Lower lobe of right lung (tissue), 2 donors: ENCODE results near the gene BANF1. TPM values are rescaled to one million over a fixed set of nuclear protein-coding genes. Genes with fewer than 3 reads are reported as not detected.

Experiments used
- ATAC-seq, 2 donors: fragments of 200-7000 bp; cut with Tn5 transposase; one replicate each; pipeline ENCODE4 v1.9.1; 2020 to 2022; ENCODE audit warnings: mild to moderate bottlenecking in 2 of 2, moderate library complexity in 2 of 2
- DNase-seq: peaks from one replicate; pipeline ENCODE4 v3.0.0-alpha.2; 2020
- H3K27ac ChIP-seq: fragments of 200-600 bp; one replicate; pipeline ENCODE4 v1.8.0; 2022
- H3K27me3 ChIP-seq: fragments of 200-600 bp; one replicate; pipeline ENCODE4 v1.8.0; 2022; ENCODE audit warnings: low read depth
- H3K36me3 ChIP-seq: fragments of 200-600 bp; one replicate; pipeline ENCODE4 v1.8.0; 2022; ENCODE audit warnings: mild to moderate bottlenecking
- H3K4me1 ChIP-seq: fragments of 200-600 bp; one replicate; pipeline ENCODE4 v1.8.0; 2022
- H3K4me3 ChIP-seq: fragments of 200-600 bp; one replicate; pipeline ENCODE4 v1.8.0; 2022; ENCODE audit warnings: mild to moderate bottlenecking
- H3K9me3 ChIP-seq: fragments of 200-600 bp; one replicate; pipeline ENCODE4 v1.8.0; 2022
- intact Hi-C: fragments of 100-400 bp; cut with DNase I; formaldehyde crosslinking; loops from one replicate; pipeline ENCODE4 v1.11.0; 2022
- total RNA-seq: library from RNA; stranded (reverse); fragmentation: NEBNext Ultra II Directional; extraction: Animal tissue kit (Norgen Biotek cat#: 25700); gene quantifications from one replicate; pipeline ENCODE4 v1.2.1, GENCODE V29; 2021
- TF ChIP-seq, protein P1 (sequence below): fragments of 200-600 bp; IDR thresholded peaks from one replicate; pipeline ENCODE4 v1.8.0; 2022; ENCODE audit warnings: antibody characterized with exemption, mild to moderate bottlenecking
- donor health status: DM: no; HTN: yes; CAD: no; lungs with severe emphysema.

BANF1 gene
- total RNA-seq, 1 donor from 2014 or later = 156 TPM

DNA sequence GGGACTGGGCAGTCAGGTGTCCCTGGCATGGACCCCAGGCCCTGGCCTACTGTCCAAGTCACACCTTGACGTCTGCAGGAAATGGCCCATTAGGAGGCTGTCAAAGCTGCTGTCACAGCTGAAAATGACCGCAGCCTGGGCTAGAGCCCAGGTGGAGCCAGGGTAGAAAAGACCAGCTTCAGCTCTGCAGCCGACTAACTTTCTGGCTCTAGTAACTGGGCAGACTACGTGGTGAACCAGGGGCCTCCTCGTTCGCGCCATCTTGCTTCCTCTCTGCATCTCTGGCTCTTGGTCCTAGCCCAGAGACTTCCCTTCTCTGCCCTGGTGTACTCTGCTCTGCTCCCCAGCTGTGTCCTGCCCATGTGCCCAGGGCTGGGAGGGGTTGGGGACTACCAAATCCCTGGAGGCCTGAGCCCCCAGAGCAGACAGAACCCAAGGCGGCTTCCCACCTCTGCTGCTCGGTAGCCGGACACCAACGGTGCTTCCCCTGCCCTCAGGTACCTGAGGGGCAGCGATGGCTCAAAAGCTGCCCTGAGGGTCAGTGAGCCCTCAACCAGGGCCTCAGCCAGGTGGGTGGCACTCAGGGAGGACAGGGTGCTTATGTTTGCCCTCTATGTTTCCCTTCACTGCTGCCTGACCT lies 21.1 kb upstream of the BANF1 start:
- no peak overlapping the region for H3K4me3 ChIP-seq
- H3K4me1 ChIP-seq = no peaks in the 10 kb centered on the region
- H3K27ac ChIP-seq = no peak overlapping the region
- intact Hi-C loops = loop anchor here (10.0 kb wide), 1 partner anchor 96 kb away; the partner anchor contains the start of gene FIBP
- H3K9me3 ChIP-seq = no peaks in the 10 kb centered on the region
- H3K36me3 ChIP-seq = peaks cover 35% of the 10 kb centered on the region
- DNase-seq = no peak
- H3K27me3 ChIP-seq = no peaks in the 10 kb centered on the region
- no peak for ATAC-seq
- TF ChIP-seq, protein P1, sequence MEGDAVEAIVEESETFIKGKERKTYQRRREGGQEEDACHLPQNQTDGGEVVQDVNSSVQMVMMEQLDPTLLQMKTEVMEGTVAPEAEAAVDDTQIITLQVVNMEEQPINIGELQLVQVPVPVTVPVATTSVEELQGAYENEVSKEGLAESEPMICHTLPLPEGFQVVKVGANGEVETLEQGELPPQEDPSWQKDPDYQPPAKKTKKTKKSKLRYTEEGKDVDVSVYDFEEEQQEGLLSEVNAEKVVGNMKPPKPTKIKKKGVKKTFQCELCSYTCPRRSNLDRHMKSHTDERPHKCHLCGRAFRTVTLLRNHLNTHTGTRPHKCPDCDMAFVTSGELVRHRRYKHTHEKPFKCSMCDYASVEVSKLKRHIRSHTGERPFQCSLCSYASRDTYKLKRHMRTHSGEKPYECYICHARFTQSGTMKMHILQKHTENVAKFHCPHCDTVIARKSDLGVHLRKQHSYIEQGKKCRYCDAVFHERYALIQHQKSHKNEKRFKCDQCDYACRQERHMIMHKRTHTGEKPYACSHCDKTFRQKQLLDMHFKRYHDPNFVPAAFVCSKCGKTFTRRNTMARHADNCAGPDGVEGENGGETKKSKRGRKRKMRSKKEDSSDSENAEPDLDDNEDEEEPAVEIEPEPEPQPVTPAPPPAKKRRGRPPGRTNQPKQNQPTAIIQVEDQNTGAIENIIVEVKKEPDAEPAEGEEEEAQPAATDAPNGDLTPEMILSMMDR = no peak

DNA sequence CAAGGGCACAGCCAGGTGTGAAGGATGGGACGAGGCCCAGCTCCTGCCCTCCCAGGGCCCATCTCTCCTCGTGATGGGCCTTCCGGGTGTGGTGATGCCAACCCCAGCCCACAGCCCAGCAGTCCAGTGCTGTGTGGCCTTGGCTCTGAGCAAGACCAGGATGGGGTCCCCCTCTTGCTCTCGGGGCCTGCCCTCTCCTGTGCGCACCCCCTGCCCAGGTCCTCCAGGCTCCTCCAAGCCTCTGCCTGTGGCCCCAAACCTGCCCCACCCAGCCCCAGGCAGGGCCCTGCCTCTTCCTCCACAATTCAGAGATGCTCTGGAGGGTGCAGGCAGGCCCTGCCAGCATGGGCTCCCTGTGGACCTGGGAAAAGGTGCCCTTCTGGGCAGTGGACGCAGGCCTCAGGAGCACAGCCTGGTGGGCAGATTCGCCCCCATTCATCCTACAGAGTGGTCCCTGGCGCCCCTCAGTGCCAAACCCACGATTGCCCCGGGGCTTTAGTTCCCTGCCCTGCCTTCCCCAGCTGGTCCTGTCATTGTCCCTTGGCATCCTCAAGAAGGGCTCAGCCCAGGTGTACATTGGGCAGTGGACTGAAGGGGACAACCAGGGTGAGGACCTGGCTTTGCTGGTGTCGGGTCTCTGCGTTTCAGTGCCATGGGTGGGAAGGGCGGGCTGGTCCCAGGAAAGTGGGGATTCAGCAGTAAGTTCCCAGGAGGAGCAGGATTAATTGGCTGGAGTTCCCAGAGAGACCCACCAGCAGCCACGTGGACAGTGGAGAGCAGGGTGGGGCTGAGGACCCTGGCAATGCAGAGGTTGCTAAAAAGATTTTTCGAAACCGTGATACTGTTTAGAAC lies 20.1 kb upstream of the BANF1 start:
- DNase-seq (no peak), ATAC-seq (peak in 1 of 2 donors; percentile 16)
- TF ChIP-seq, protein P1 = no peak
- Histone ChIP-seq H3K27me3 (no peaks in the 10 kb centered on the region), H3K4me1 (no peaks in the 10 kb centered on the region), H3K9me3 (no peaks in the 10 kb centered on the region), H3K27ac (no peak overlapping the region), H3K36me3 (peaks cover 25% of the 10 kb centered on the region), H3K4me3 (no peak overlapping the region)
- intact Hi-C loops = loop anchor here (10.0 kb wide), 1 partner anchor 97 kb away; the partner anchor contains the start of gene FIBP

DNA sequence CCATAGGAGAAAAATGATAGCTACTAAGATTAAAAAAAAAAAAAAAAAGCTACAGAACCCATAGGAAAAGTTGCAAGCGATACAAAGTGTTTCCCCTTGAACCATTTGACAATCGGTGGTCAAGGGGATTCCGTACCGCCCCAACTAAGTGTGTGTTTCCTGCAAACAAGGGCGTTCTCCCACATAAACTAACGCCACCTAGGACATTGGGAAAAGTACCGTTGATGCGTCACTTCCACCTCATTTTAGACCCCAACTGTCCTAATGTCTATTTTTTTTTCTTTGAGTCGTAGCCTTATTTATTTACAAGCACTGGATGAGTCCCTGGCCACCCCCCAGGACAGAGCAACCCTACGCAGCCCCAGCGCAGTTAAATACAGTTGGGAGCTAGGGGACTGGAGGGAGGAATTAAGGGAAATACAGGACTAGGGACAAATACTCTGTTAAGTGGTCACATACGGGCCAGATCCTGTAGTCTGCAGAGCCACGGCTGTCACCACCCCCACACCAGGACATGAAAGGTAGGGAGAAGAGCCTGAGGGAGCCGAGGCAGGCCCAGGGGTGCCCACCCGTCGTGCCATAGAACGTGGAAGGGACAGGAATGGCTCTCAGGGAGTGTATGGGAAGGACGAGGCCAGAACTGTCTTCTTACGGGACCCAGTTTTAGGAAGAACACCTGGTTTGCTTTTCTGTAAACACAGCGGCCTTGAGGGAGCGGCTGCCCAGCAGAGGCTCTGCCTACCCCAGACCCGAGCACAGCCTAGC lies 19.3 kb upstream of the BANF1 start:
- Histone ChIP-seq H3K27me3 (no peaks in the 10 kb centered on the region), H3K36me3 (peaks cover 17% of the 10 kb centered on the region), H3K4me3 (no peak overlapping the region), H3K27ac (no peak overlapping the region), H3K9me3 (no peaks in the 10 kb centered on the region), H3K4me1 (no peaks in the 10 kb centered on the region)
- TF ChIP-seq, protein P1 = no peak
- DNase-seq (no peak), ATAC-seq (no peak)
- intact Hi-C loops = loop anchor here (10.0 kb wide), 1 partner anchor 98 kb away; the partner anchor contains the start of gene FIBP

DNA sequence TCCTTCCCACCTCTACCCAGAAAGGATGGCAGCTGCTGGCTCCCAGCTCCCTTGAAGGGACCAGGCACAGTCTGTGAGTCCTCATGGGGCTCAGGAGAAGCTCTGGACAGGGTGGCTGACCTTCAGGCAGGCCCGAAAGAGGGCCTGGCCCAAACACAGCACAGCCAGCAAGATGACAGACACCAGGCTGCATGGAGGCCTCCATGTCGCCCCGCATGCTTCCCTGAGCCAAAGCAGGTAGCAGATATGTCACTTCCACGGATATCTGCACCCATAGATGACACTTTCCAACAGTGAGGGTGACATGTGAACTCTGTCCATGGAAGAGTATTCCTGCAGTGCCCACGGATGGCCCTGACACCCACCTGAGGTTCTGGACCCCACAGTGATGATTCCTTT lies 18.7 kb upstream of the BANF1 start:
- H3K9me3 ChIP-seq = no peaks in the 10 kb centered on the region
- TF ChIP-seq, protein P1 = no peak
- no peak overlapping the region for H3K4me3 ChIP-seq
- no peak overlapping the region for H3K27ac ChIP-seq
- no peaks in the 10 kb centered on the region for H3K27me3 ChIP-seq
- no peak for DNase-seq
- H3K36me3 ChIP-seq = peaks cover 11% of the 10 kb centered on the region
- intact Hi-C loops = loop anchor here (10.0 kb wide), 1 partner anchor 99 kb away; the partner anchor contains the start of gene FIBP
- no peak for ATAC-seq
- H3K4me1 ChIP-seq = no peaks in the 10 kb centered on the region

DNA sequence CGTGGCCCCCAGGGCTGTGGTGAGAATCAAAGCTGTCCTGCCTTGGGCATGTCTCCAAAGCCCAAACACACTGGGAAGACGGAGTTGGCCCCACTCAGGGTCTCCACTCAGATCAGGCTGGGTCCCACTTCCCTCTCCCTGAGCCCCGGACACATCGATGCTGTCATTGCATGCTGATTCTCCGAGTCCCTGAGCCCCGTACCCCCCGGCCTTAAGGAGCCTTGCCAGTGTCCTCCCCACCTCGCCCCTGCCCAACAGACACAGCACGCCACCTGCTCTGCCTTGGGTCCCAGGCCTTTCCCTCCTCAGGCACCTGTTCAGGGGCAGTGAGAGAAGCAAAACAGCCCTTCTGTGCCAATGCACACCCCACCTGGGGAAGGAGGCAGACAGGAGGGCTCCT lies 15.0 kb upstream of the BANF1 start:
- TF ChIP-seq, protein P1 = no peak
- Histone ChIP-seq H3K4me3 (no peak overlapping the region), H3K9me3 (no peaks in the 10 kb centered on the region), H3K27me3 (no peaks in the 10 kb centered on the region), H3K4me1 (no peaks in the 10 kb centered on the region), H3K27ac (no peak overlapping the region), H3K36me3 (peaks cover 4% of the 10 kb centered on the region)
- ATAC-seq (no peak), DNase-seq (no peak)
- intact Hi-C loops = loop anchor here (10.0 kb wide), 1 partner anchor 103 kb away; the partner anchor contains the start of gene FIBP
